A549 treated with ZK216348 at 1 μM for 4 hours (cell line): Measurements from ENCODE around the gene TMC3. TPM values are rescaled to one million over a fixed set of nuclear protein-coding genes. Genes with fewer than 3 reads are reported as not detected.

Experiments used
- total RNA-seq: library from RNA; stranded (reverse); fragments of 200-300 nt; extraction: Qiagen RNA extraction; gene quantifications from 5 replicates; pipeline ENCODE4 v1.2.3, GENCODE V29; 2022; ENCODE audit warnings: low read depth

The TMC3 gene
- not detected in 5 replicates for total RNA-seq

DNA sequence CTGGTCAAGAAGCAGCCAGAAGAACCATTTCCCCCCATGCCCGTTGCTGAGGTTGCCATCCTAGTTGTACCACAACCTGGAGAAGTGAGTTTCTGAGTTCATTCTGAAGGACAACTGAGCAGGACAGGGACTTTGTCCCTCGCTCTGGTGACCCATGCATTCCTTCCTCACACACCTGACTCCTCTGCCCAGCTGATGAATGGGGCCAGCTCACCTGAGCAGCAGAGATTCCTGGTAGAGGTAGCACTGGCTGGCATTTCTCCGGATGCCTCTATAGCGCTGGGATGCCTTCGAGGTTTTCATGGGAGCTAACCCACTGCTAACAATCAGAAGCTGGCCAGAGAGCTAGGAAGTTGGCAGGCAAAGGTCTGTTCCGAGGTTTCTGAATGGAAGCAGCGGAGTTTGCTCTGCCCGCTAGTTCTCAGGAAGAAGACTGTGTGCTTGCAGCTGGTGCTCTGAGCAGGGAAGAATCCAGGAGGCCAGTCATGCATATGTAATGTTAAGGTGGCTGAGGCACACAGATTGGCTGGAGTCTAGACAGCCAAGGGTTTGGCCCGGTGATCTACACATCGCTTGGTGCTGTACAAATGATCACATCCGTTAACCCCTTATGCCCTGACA, at the start of gene TMC3:
TSS of gene TMC3 (minus strand) at position 439 of the 621 bp plus-strand sequence. CDS start at position 303, 136 bp downstream.

GRCh38 chr15:81323944-81324881, 49.8 kb downstream of the TMC3 start, which contains the start of gene STARD5:
TSS of gene STARD5 (minus strand) at chr15:81324141. CDS start at chr15:81324099, 42 bp downstream.

Other genes starting within 250 kb of the TMC3 start
- not detected in 5 replicates for gene CFAP161, start 239.9 kb downstream of the TMC3 start, total RNA-seq
- gene IL16, start 177.3 kb downstream of the TMC3 start, total RNA-seq, result 0.24 TPM in 1 of 5 replicates, not detected in the others
- 0.76 to 2.3 TPM (median 1.8 TPM) in 5 replicates for gene STARD5, start 50.1 kb downstream of the TMC3 start, total RNA-seq